ENCODE data around the gene LPP.

- TF ChIP-seq EP300 (IDR thresholded peaks at IDR 0.05): no peak
- TF ChIP-seq, protein P1, sequence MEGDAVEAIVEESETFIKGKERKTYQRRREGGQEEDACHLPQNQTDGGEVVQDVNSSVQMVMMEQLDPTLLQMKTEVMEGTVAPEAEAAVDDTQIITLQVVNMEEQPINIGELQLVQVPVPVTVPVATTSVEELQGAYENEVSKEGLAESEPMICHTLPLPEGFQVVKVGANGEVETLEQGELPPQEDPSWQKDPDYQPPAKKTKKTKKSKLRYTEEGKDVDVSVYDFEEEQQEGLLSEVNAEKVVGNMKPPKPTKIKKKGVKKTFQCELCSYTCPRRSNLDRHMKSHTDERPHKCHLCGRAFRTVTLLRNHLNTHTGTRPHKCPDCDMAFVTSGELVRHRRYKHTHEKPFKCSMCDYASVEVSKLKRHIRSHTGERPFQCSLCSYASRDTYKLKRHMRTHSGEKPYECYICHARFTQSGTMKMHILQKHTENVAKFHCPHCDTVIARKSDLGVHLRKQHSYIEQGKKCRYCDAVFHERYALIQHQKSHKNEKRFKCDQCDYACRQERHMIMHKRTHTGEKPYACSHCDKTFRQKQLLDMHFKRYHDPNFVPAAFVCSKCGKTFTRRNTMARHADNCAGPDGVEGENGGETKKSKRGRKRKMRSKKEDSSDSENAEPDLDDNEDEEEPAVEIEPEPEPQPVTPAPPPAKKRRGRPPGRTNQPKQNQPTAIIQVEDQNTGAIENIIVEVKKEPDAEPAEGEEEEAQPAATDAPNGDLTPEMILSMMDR (IDR thresholded peaks at IDR 0.05): no peak
These were observed 605.5 kb downstream of the LPP start for GRCh38 chr3:188759336-188760005.
